GM12878 (cell line): ENCODE results near the gene NFKB2. TPM values are rescaled to one million over a fixed set of nuclear protein-coding genes. Genes with fewer than 3 reads are reported as not detected.

Experiments used
- ATAC-seq: fragments of 200-7000 bp; cut with Tn5 transposase; 3 replicates; pipeline ENCODE4 v1.9.1; 2020; ENCODE audit warnings: mild to moderate bottlenecking, moderate library complexity
- BruUV-seq: library from RNA; stranded (reverse); fragments of 400-500 nt; replicated peaks from 2 replicates; lab custom pipeline; 2021; lab: Mats Ljungman, UMichigan
- CTCF ChIA-PET: fragments of 300-600 bp; sonication (Branson Sonifier 250); formaldehyde crosslinking; extraction: SDS; loops from one replicate; lab custom pipeline; 2021; ENCODE audit warnings: inconsistent platforms; lab: Yijun Ruan, JAX
- POLR2A ChIA-PET: fragments of 350-600 bp; formaldehyde crosslinking; extraction: SDS; loops from one replicate; lab custom pipeline; 2021; ENCODE audit warnings: inconsistent platforms; lab: Charles Lee
- RAD21 ChIA-PET: fragments of 300-600 bp; sonication (Branson Sonifier 250); formaldehyde crosslinking; loops from one replicate; lab custom pipeline; 2023; ENCODE audit warnings: antibody characterized with exemption; ENCODE audit not compliant: unreplicated experiment; lab: Charles Lee
- SMC1A ChIA-PET: fragments of 300-600 bp; sonication (Branson Sonifier 250); formaldehyde crosslinking; loops from one replicate; lab custom pipeline; 2023; ENCODE audit not compliant: unreplicated experiment, uncharacterized antibody; lab: Charles Lee
- DNase-seq: peaks from one replicate; pipeline ENCODE4 v3.0.0-alpha.2; 2011; ENCODE audit warnings: low read depth, low spot score
- FAIRE-seq: peaks from 3 replicates; lab custom pipeline; 2011; peaks lifted over from hg19 to GRCh38; lab: Jason Lieb, UNC
- H2AFZ ChIP-seq: 2 replicates; pipeline ENCODE4 v1.6.0; 2011; ENCODE audit warnings: low read depth, low read length, control low read depth; ENCODE audit not compliant: control insufficient read depth
- H3K27ac ChIP-seq: 2 replicates; pipeline ENCODE4 v1.5.1; 2011; ENCODE audit warnings: control low read depth; ENCODE audit not compliant: control insufficient read depth, insufficient read depth
- H3K27me3 ChIP-seq, 2 experiments: replicated peaks in 1 of 2; 2 replicates each; pipeline versions ENCODE4 v1.6.0 to v1.6.1; 2011; ENCODE audit warnings: low read length in 1 of 2; ENCODE audit not compliant: control insufficient read depth in 2 of 2, insufficient read depth in 2 of 2
- H3K36me3 ChIP-seq, 2 experiments: 2 replicates each; pipeline ENCODE4 v1.5.1; 2011; ENCODE audit warnings: low read length in 1 of 2; ENCODE audit not compliant: control insufficient read depth in 2 of 2, insufficient read depth in 2 of 2
- H3K4me1 ChIP-seq: 2 replicates; pipeline ENCODE4 v1.6.1; 2011; ENCODE audit warnings: mild to moderate bottlenecking, low read length, moderate library complexity, mixed read lengths; ENCODE audit not compliant: control insufficient read depth, insufficient read depth
- H3K4me2 ChIP-seq: 2 replicates; pipeline ENCODE4 v1.6.0; 2011; ENCODE audit warnings: control low read depth; ENCODE audit not compliant: control insufficient read depth, insufficient read depth
- H3K4me3 ChIP-seq: fragments of 200-600 bp; sonication (generic); 2 replicates; pipeline ENCODE4 v1.5.1; 2016
- H3K79me2 ChIP-seq: 2 replicates; pipeline ENCODE4 v1.6.0; 2011; ENCODE audit warnings: low read length; ENCODE audit not compliant: control insufficient read depth, insufficient read depth
- H3K9ac ChIP-seq: 2 replicates; pipeline ENCODE4 v1.8.0; 2011; ENCODE audit warnings: low read length, control low read depth, mixed read lengths; ENCODE audit not compliant: control insufficient read depth, insufficient read depth
- H3K9me3 ChIP-seq: replicated peaks from 3 replicates; pipeline ENCODE4 v1.5.1; 2011; ENCODE audit warnings: mild to moderate bottlenecking, low read length; ENCODE audit not compliant: control insufficient read depth, insufficient read depth
- H4K20me1 ChIP-seq: 2 replicates; pipeline ENCODE4 v1.6.0; 2011; ENCODE audit not compliant: control insufficient read depth, insufficient read depth
- CBFB ChIP-seq: IDR thresholded peaks from 2 replicates; pipeline ENCODE4 v1.6.1; 2016; ENCODE audit warnings: antibody characterized with exemption, low read depth
- IKZF1 ChIP-seq: fragments of 450-650 bp; conservative IDR thresholded peaks from 2 replicates; pipeline ENCODE4 v1.6.1; 2017; ENCODE audit warnings: antibody characterized with exemption, mild to moderate bottlenecking
- IKZF2 ChIP-seq, 2 experiments: fragments of 450-650 bp; IDR thresholded peaks; 2 replicates each; pipeline ENCODE4 v1.6.1; 2017; ENCODE audit warnings: mild to moderate bottlenecking in 2 of 2, moderate library complexity in 2 of 2
- SPI1 ChIP-seq: IDR thresholded peaks from 2 replicates; pipeline ENCODE4 v1.6.1; 2011; ENCODE audit warnings: low read depth, mild to moderate bottlenecking, low read length, moderate library complexity, borderline replicate concordance; ENCODE audit not compliant: insufficient read depth
- STAT1 ChIP-seq: fragments of 450-650 bp; conservative IDR thresholded peaks from 2 replicates; pipeline ENCODE4 v1.6.1; 2014; ENCODE audit warnings: antibody characterized with exemption, mild to moderate bottlenecking
- TAF1 ChIP-seq: IDR thresholded peaks from 2 replicates; pipeline ENCODE4 v1.6.1; 2011; ENCODE audit warnings: mild to moderate bottlenecking, low read depth, low read length, borderline replicate concordance
- ZNF24 ChIP-seq: fragments of 450-650 bp; IDR thresholded peaks from 2 replicates; pipeline ENCODE4 v1.6.1; 2017; ENCODE audit warnings: antibody characterized with exemption, mild to moderate bottlenecking
- ZZZ3 ChIP-seq: IDR thresholded peaks from 2 replicates; pipeline ENCODE4 v1.6.1; 2011; ENCODE audit warnings: low read depth; ENCODE audit not compliant: control insufficient read depth, insufficient read length
- WGBS: methylation state at CpG from one replicate; pipeline ENCODE4 v1.1.6; 2016; ENCODE audit warnings: low lambda C conversion rate; ENCODE audit not compliant: insufficient replicate concordance, insufficient coverage; ENCODE audit errors: missing lambda C conversion rate; 5-methylcytosine and 5-hydroxymethylcytosine counted together
- in situ Hi-C: fragments of 300-500 bp; cut with MboI; formaldehyde crosslinking; loops from 9 replicates; pipeline ENCODE4 v1.14.3; 2018; ENCODE audit warnings: mixed read lengths
- intact Hi-C: fragments of 100-400 bp; cut with micrococcal nuclease; formaldehyde crosslinking; loops from one replicate; pipeline ENCODE4 v1.14.2; 2022; ENCODE audit not compliant: unreplicated experiment
- polyA plus RNA-seq, 11 experiments: library from polyadenylated mRNA; depleted of rRNA in 4 of 11; unstranded in 6 of 11; stranded (reverse) in 5 of 11; fragments of >200 nt; fragmentation: Nextera tagmentation in 4 of 11; fragmentation: Illumina TruSeq in 1 of 11; extraction: Ambion mirVana in 4 of 11; extraction: Trizol in 1 of 11; gene quantifications; 1 replicate in 1 of 11; 2 replicates in 10 of 11; pipeline versions ENCODE4 v1.2.1 to v1.2.3, GENCODE V29; 2011 to 2016; ENCODE audit warnings: inconsistent platforms in 2 of 11, missing spikeins in 2 of 11, low read depth in 1 of 11
- total RNA-seq, 4 experiments: library from RNA; depleted of rRNA in 3 of 4; stranded (reverse); fragments of >200 nt in 3 of 4; fragmentation: Illumina TruSeq in 1 of 4; extraction: Trizol in 1 of 4; gene quantifications; 2 replicates each; pipeline versions ENCODE4 v1.2.1 to v1.2.3, GENCODE V29; 2013 to 2021
- TF ChIP-seq, protein P1 (sequence below): fragments of 450-650 bp; IDR thresholded peaks from 2 replicates; pipeline ENCODE4 v1.6.1; 2017; ENCODE audit warnings: mild to moderate bottlenecking

The NFKB2 gene
- total and polyA plus RNA-seq, 10 of the 15 experiments (the other 5 are each of a cell fraction or from before 2014, with no cell fraction given) = 0.56 to 144 (median 49.4) TPM

DNA sequence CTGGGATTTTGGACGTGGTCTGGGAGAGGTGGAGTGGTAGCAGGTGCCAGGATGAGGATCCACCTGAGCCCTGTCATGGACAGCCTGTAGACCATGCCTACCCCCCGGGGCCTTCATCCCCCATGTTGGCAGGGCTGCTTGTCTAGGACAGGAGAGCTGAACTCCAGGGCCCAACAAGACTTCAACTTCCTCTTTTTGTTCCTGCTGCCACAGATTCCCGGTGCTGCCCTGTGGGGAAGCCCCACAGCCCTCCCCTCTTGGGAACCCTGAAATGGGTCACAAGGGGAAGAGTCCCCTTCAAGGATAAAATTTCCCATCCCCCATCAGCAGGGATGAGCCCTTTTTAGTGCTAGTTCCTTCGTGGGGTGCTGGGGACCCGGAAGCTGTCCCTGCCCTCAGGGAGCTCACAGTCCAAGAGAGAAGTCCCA, 38.1 kb downstream of the NFKB2 start:
- Histone ChIP-seq H3K4me2 (peak overlapping the region; percentile 14; the same call in 1 of the 2 replicates), H3K27me3 (no peaks in the 10 kb centered on the region), H3K79me2 (peaks cover 11% of the 10 kb centered on the region), H2AFZ (no peak overlapping the region), H3K36me3 (no peaks in the 10 kb centered on the region), H3K4me3 (no peak overlapping the region), H3K27ac (no peak overlapping the region), H3K9ac (no peak overlapping the region), H3K4me1 (peaks cover 22% of the 10 kb centered on the region)
- BruUV-seq = no TSS peak
- ChIA-PET CTCF (interaction anchor here (0.7 to 2.6 kb wide), 5 partner anchors 11 to 69 kb away, joined by 3 to 8 read pairs (median 3); partner anchors contain the start of genes ACTR1A and FBXL15), POLR2A (interaction anchor here (0.5 to 5.5 kb wide), 7 partner anchors 13 to 817 kb away, joined by 3 to 42 read pairs (median 5); partner anchors contain the start of genes C10orf95, FBXL15 and NFKB2), RAD21 (interaction anchor here (1.3 to 2.8 kb wide), 2 partner anchors 11 to 13 kb away, joined by 3 to 24 read pairs; partner anchors contain the start of gene FBXL15), SMC1A (interaction anchor here (5.5 kb wide), 1 partner anchor 12 kb away, joined by 42 read pairs; the partner anchor contains the start of gene FBXL15)
- intact Hi-C loops = loop anchor here (2.0 to 5.0 kb wide), 2 partner anchors 17 to 279 kb away; partner anchors contain the start of genes ARL3, C10orf95 and SFXN2
- no peak for ATAC-seq
- DNase-seq = no peak
- in situ Hi-C loops = no loop called here
- no peak for FAIRE-seq
- TF ChIP-seq TAF1 (no peak), SPI1 (peak; percentile 57), IKZF2 (IDR thresholded peaks at IDR 0.05) (peak in 1 of 2 experiments; percentile 40; a peak in 1 of 4 replicates), CBFB (no peak), STAT1 (no peak), ZNF24 (no peak), ZZZ3 (no peak), IKZF1 (peak; percentile 44; the same call in 1 of the 2 replicates)
- TF ChIP-seq, protein P1, sequence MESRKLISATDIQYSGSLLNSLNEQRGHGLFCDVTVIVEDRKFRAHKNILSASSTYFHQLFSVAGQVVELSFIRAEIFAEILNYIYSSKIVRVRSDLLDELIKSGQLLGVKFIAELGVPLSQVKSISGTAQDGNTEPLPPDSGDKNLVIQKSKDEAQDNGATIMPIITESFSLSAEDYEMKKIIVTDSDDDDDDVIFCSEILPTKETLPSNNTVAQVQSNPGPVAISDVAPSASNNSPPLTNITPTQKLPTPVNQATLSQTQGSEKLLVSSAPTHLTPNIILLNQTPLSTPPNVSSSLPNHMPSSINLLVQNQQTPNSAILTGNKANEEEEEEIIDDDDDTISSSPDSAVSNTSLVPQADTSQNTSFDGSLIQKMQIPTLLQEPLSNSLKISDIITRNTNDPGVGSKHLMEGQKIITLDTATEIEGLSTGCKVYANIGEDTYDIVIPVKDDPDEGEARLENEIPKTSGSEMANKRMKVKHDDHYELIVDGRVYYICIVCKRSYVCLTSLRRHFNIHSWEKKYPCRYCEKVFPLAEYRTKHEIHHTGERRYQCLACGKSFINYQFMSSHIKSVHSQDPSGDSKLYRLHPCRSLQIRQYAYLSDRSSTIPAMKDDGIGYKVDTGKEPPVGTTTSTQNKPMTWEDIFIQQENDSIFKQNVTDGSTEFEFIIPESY = no peak
- TF ChIP-seq, all 136 proteins: peak for 3
- 50% methylated on average over 5 of the region's 5 CpGs for WGBS
- Histone ChIP-seq H4K20me1 (no peaks in the 10 kb centered on the region), H3K9me3 (no peaks in the 10 kb centered on the region)
